H1 (cell line): ENCODE measurements around the gene NELFCD. TPM values are rescaled to one million over a fixed set of nuclear protein-coding genes. Genes with fewer than 3 reads are reported as not detected.

Source experiments
- ATF2 ChIP-seq: IDR thresholded peaks from 2 replicates; pipeline ENCODE4 v1.6.1; 2012; ENCODE audit warnings: low read length, inconsistent platforms
- BCL11A ChIP-seq, 2 experiments: IDR thresholded peaks; one replicate each; pipeline ENCODE4 v1.6.1; 2011; ENCODE audit warnings: low read depth in 2 of 2, low read length in 2 of 2, mild to moderate bottlenecking in 2 of 2
- BRCA1 ChIP-seq: IDR thresholded peaks from 2 replicates; pipeline ENCODE4 v1.6.1; 2012; ENCODE audit warnings: low read depth, low read length, improper control_type of control experiment
- CTBP2 ChIP-seq: IDR thresholded peaks from 2 replicates; pipeline ENCODE4 v1.7.0; 2011; ENCODE audit warnings: borderline replicate concordance, mild to moderate bottlenecking, moderate library complexity, mixed read lengths, low read length; ENCODE audit not compliant: insufficient read depth, insufficient read length
- EP300 ChIP-seq, 2 experiments: IDR thresholded peaks; 1 replicate in 1 of 2; 2 replicates in 1 of 2; pipeline ENCODE4 v1.6.1; 2011 to 2012; ENCODE audit warnings: low read depth in 2 of 2, low read length in 2 of 2, mild to moderate bottlenecking in 2 of 2, borderline replicate concordance in 1 of 2, inconsistent platforms in 1 of 2, moderate library complexity in 1 of 2
- POLR2A ChIP-seq, 2 experiments: IDR thresholded peaks; 1 replicate in 1 of 2; 2 replicates in 1 of 2; pipeline ENCODE4 v1.6.1; 2011; ENCODE audit warnings: low read depth in 2 of 2, low read length in 2 of 2, mild to moderate bottlenecking in 2 of 2; ENCODE audit errors: control extremely low read depth in 1 of 2
- polyA plus RNA-seq, 7 experiments: library from polyadenylated mRNA; depleted of rRNA in 3 of 7; stranded (reverse) in 5 of 7; unstranded in 2 of 7; fragments of >200 nt in 5 of 7; fragments of 200-250 nt in 2 of 7; gene quantifications; 1 replicate in 5 of 7; 2 replicates in 1 of 7; 4 replicates in 1 of 7; pipeline versions ENCODE4 v1.2.1 to v1.2.3, GENCODE V29; 2011 to 2013; ENCODE audit warnings: missing spikeins in 2 of 7, mixed read lengths in 2 of 7
- total RNA-seq: library from RNA; stranded (reverse); fragmentation: NEBNext Ultra II Directional; extraction: Animal tissue kit (Norgen Biotek cat#: 25700); gene quantifications from 2 replicates; pipeline ENCODE4 v1.2.1, GENCODE V29; 2021

Gene NELFCD
- total and polyA plus RNA-seq, 2 of the 8 experiments (the other 6 are each of a cell fraction or from before 2014, with no cell fraction given), result 35.5 to 59.6 TPM

- TF ChIP-seq EP300 (IDR thresholded peaks at IDR 0.05; ENCODE audit: borderline replicate concordance in 1 of 2, low read depth in 2 of 2, low read length in 2 of 2) (no peak), BRCA1 (no peak), POLR2A (IDR thresholded peaks at IDR 0.05; ENCODE audit: control extremely low read depth in 1 of 2, low read depth in 2 of 2, low read length in 2 of 2) (no peak), BCL11A (IDR thresholded peaks at IDR 0.05; ENCODE audit: low read depth in 2 of 2, low read length in 2 of 2) (no peak), ATF2 (no peak), CTBP2 (no peak)
Measured at GRCh38 chr20:58995461-58996225, 14.6 kb downstream of the NELFCD start (continued).
